ENCODE results near the gene ACYP2.

- TF ChIP-seq CTCF (IDR thresholded peaks at IDR 0.05): no peak
- TF ChIP-seq EZH2 (IDR thresholded peaks at IDR 0.05; ENCODE audit: borderline replicate concordance, insufficient read depth, low read depth, low read length, poor library complexity, severe bottlenecking): no peak
Observed at GRCh38 chr2:54350426-54350825, 235.0 kb downstream of the ACYP2 start.
